Measurements from ENCODE around the gene KCTD17. TPM values are rescaled to one million over a fixed set of nuclear protein-coding genes. Genes with fewer than 3 reads are reported as not detected.

The KCTD17 gene
- total and polyA plus RNA-seq, 4 donors, result 2.0 to 5.2 (median 3.7) TPM

DNA sequence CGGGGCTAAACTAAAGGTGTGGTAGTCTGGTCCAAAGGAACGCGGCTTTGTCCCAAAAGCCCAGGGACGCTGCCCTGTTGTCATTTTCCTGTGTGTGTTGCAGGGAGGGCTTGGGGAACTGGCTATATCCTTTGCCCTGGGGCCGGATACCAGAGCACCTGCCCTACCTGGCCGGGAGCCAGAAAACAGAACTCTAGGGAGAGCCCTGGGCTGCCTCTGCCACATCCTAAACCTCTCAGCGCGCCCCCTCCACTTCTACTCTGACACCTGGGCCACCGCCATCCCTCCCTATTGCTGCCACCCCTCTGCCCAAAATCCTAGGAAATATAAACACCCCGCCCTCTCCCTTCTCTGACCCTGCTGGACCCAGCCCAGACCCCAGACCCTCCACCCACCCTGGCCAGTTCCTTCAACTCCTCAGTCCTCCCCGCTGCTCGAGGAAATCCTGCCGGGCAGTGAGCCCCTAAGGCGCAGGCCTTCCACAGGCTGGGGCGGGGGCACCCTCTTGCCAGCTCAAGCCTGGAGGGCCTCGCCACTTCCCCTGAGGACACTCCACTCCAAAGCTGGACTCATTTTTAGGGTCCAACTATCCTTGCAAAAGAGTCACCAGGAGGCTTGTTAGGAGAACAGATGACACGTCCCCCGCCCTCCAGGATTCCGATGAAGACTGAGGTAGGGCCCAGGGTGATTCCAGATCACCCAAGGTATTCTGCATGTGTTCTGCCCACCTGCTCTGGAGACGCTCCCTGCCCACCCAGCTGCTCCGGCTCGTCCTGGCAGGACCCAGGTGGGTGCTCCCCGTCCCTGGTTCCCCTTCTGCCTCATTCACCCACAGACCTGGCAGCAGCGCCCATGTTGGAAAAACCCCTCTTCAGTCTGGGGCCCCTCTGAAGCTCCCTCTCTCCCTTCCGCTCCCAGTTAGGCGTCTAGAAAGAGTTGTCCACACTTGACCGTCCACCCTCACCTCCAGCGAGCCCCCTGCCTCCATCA, 12.2 kb downstream of the KCTD17 start:
- H3K27me3 ChIP-seq (ENCODE audit: control insufficient read depth in 4 of 4, insufficient read depth in 4 of 4, low read length in 3 of 4), result no peaks in the 10 kb centered on the region
- no peaks in the 10 kb centered on the region for H3K9me3 ChIP-seq (ENCODE audit: control insufficient read depth in 4 of 4, low read length in 3 of 4)
- H3K4me1 ChIP-seq (ENCODE audit: control insufficient read depth in 4 of 4, insufficient read depth in 4 of 4, low read length in 3 of 4), result no peaks in the 10 kb centered on the region
- H3K27ac ChIP-seq (ENCODE audit: low read depth in 1 of 2, low read length in 2 of 2), result no peak overlapping the region
- WGBS, result 81% methylated on average over 28 of the region's 28 CpGs
- no peak for TF ChIP-seq EGR1 (IDR thresholded peaks at IDR 0.05; ENCODE audit: low read depth in 2 of 2)
- TF ChIP-seq, protein P1, sequence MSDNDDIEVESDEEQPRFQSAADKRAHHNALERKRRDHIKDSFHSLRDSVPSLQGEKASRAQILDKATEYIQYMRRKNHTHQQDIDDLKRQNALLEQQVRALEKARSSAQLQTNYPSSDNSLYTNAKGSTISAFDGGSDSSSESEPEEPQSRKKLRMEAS (IDR thresholded peaks at IDR 0.05), result no peak
- TF ChIP-seq JUND (IDR thresholded peaks at IDR 0.05), result no peak
- TF ChIP-seq TAF1 (conservative IDR thresholded peaks at IDR 0.05), result no peak
- no peak for TF ChIP-seq SP1 (IDR thresholded peaks at IDR 0.05)
- TF ChIP-seq FOXA2 (IDR thresholded peaks at IDR 0.05), result no peak
- no peak for TF ChIP-seq CTCF (IDR thresholded peaks at IDR 0.05; ENCODE audit: low read depth, low read length, missing input control)
- TF ChIP-seq, protein P2, sequence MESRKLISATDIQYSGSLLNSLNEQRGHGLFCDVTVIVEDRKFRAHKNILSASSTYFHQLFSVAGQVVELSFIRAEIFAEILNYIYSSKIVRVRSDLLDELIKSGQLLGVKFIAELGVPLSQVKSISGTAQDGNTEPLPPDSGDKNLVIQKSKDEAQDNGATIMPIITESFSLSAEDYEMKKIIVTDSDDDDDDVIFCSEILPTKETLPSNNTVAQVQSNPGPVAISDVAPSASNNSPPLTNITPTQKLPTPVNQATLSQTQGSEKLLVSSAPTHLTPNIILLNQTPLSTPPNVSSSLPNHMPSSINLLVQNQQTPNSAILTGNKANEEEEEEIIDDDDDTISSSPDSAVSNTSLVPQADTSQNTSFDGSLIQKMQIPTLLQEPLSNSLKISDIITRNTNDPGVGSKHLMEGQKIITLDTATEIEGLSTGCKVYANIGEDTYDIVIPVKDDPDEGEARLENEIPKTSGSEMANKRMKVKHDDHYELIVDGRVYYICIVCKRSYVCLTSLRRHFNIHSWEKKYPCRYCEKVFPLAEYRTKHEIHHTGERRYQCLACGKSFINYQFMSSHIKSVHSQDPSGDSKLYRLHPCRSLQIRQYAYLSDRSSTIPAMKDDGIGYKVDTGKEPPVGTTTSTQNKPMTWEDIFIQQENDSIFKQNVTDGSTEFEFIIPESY (IDR thresholded peaks at IDR 0.05), result no peak
- no peak for TF ChIP-seq RXRA (IDR thresholded peaks at IDR 0.05)
- TF ChIP-seq GABPA (IDR thresholded peaks at IDR 0.05 in 1 of 2, conservative IDR thresholded peaks at IDR 0.05 in 1 of 2), result no peak
- no peak for TF ChIP-seq HNF4G (IDR thresholded peaks at IDR 0.05)
- TF ChIP-seq YY1 (IDR thresholded peaks at IDR 0.05), result no peak
- TF ChIP-seq REST (IDR thresholded peaks at IDR 0.05), result no peak
- no peak for TF ChIP-seq RAD21 (IDR thresholded peaks at IDR 0.05)
- no peak for TF ChIP-seq NR2F2 (IDR thresholded peaks at IDR 0.05)
- TF ChIP-seq HNF4A (conservative IDR thresholded peaks at IDR 0.05), result no peak
- TF ChIP-seq, protein P3, sequence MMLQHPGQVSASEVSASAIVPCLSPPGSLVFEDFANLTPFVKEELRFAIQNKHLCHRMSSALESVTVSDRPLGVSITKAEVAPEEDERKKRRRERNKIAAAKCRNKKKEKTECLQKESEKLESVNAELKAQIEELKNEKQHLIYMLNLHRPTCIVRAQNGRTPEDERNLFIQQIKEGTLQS (IDR thresholded peaks at IDR 0.05), result no peak
- no peak for TF ChIP-seq FOXA1 (IDR thresholded peaks at IDR 0.05)
- DNase-seq (ENCODE audit: low spot score), result no peak
- H3K36me3 ChIP-seq (ENCODE audit: control insufficient read depth in 4 of 4, insufficient read depth in 3 of 4, low read depth in 1 of 4, low read length in 3 of 4), result peaks cover 0 to 29% (median 8%) of the 10 kb centered on the region in 4 donors
- no peak overlapping the region for H3K9ac ChIP-seq (ENCODE audit: low read depth in 1 of 2, low read length in 2 of 2)
- H3K4me3 ChIP-seq (ENCODE audit: low read depth in 1 of 3, low read length in 3 of 3), result no peak overlapping the region
